Measurements from ENCODE around the gene NUP93.

Gene NUP93

GRCh38 chr16:56729735-56730662, at the start of gene NUP93:
TSS of gene NUP93 (plus strand) at chr16:56730129. CDS start at chr16:56748248, 18,119 bp downstream.
- TF ChIP-seq, protein P1, sequence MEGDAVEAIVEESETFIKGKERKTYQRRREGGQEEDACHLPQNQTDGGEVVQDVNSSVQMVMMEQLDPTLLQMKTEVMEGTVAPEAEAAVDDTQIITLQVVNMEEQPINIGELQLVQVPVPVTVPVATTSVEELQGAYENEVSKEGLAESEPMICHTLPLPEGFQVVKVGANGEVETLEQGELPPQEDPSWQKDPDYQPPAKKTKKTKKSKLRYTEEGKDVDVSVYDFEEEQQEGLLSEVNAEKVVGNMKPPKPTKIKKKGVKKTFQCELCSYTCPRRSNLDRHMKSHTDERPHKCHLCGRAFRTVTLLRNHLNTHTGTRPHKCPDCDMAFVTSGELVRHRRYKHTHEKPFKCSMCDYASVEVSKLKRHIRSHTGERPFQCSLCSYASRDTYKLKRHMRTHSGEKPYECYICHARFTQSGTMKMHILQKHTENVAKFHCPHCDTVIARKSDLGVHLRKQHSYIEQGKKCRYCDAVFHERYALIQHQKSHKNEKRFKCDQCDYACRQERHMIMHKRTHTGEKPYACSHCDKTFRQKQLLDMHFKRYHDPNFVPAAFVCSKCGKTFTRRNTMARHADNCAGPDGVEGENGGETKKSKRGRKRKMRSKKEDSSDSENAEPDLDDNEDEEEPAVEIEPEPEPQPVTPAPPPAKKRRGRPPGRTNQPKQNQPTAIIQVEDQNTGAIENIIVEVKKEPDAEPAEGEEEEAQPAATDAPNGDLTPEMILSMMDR (IDR thresholded peaks at IDR 0.05; ENCODE audit: poor library complexity, severe bottlenecking), result no peak
- Histone ChIP-seq H3K4me3 (ENCODE audit: severe bottlenecking) (peak within 1 kb of the TSS; percentile 56), H3K27ac (ENCODE audit: poor library complexity, severe bottlenecking) (peak within 1 kb of the TSS; percentile 34), H3K27me3 (ENCODE audit: insufficient read depth, poor library complexity, severe bottlenecking) (no peaks in the 10 kb centered on the region), H3K9me3 (ENCODE audit: severe bottlenecking) (no peaks in the 10 kb centered on the region), H3K4me1 (ENCODE audit: insufficient read depth, poor library complexity, severe bottlenecking) (peaks cover 3% of the 10 kb centered on the region), H3K36me3 (ENCODE audit: low read depth) (peaks cover 6% of the 10 kb centered on the region; the same call in 1 of the 2 replicates)
- peak; percentile 93 for DNase-seq (ENCODE audit: low spot score)
- peak; percentile 93 for ATAC-seq (ENCODE audit: low read depth)

- TF ChIP-seq, protein P1 (IDR thresholded peaks at IDR 0.05; ENCODE audit: poor library complexity, severe bottlenecking), result no peak
- Histone ChIP-seq H3K27ac (ENCODE audit: poor library complexity, severe bottlenecking) (peak within 1 kb of the TSS; percentile 75), H3K9me3 (ENCODE audit: severe bottlenecking) (no peaks in the 10 kb centered on the region), H3K4me1 (ENCODE audit: insufficient read depth, poor library complexity, severe bottlenecking) (peaks cover 12% of the 10 kb centered on the region), H3K36me3 (ENCODE audit: low read depth) (peaks cover 36% of the 10 kb centered on the region), H3K27me3 (ENCODE audit: insufficient read depth, poor library complexity, severe bottlenecking) (no peaks in the 10 kb centered on the region), H3K4me3 (ENCODE audit: severe bottlenecking) (peak within 1 kb of the TSS; percentile 45)
- ATAC-seq (ENCODE audit: low read depth) (peak; percentile 90), DNase-seq (ENCODE audit: low spot score) (peak; percentile 92)
These were observed 47.8 kb upstream of the NUP93 start, which contains the start of gene MT1X for GRCh38 chr16:56681939-56682702. TSS of gene MT1X (plus strand) at chr16:56682470. CDS start at chr16:56682541, 71 bp downstream.

- no peak for DNase-seq (ENCODE audit: low spot score)
- H3K4me3 ChIP-seq (ENCODE audit: severe bottlenecking), result peak overlapping the region; percentile 45
- H3K36me3 ChIP-seq (ENCODE audit: low read depth), result peaks cover 36% of the 10 kb centered on the region
- TF ChIP-seq, protein P1 (IDR thresholded peaks at IDR 0.05; ENCODE audit: poor library complexity, severe bottlenecking), result no peak
- no peaks in the 10 kb centered on the region for H3K27me3 ChIP-seq (ENCODE audit: insufficient read depth, poor library complexity, severe bottlenecking)
- H3K9me3 ChIP-seq (ENCODE audit: severe bottlenecking), result no peaks in the 10 kb centered on the region
- peaks cover 12% of the 10 kb centered on the region for H3K4me1 ChIP-seq (ENCODE audit: insufficient read depth, poor library complexity, severe bottlenecking)
- peak overlapping the region; percentile 75 for H3K27ac ChIP-seq (ENCODE audit: poor library complexity, severe bottlenecking)
- no peak for ATAC-seq (ENCODE audit: low read depth)
These were observed 47.1 kb upstream of the NUP93 start for GRCh38 chr16:56682703-56683397.

GRCh38 chr16:56683424-56684172, 46.3 kb upstream of the NUP93 start:
- peak overlapping the region; percentile 75 for H3K27ac ChIP-seq (ENCODE audit: poor library complexity, severe bottlenecking)
- no peaks in the 10 kb centered on the region for H3K27me3 ChIP-seq (ENCODE audit: insufficient read depth, poor library complexity, severe bottlenecking)
- TF ChIP-seq, protein P1 (IDR thresholded peaks at IDR 0.05; ENCODE audit: poor library complexity, severe bottlenecking), result no peak
- peaks cover 12% of the 10 kb centered on the region for H3K4me1 ChIP-seq (ENCODE audit: insufficient read depth, poor library complexity, severe bottlenecking)
- H3K36me3 ChIP-seq (ENCODE audit: low read depth), result peaks cover 36% of the 10 kb centered on the region
- DNase-seq (ENCODE audit: low spot score), result no peak
- peak overlapping the region; percentile 45 for H3K4me3 ChIP-seq (ENCODE audit: severe bottlenecking)
- H3K9me3 ChIP-seq (ENCODE audit: severe bottlenecking), result no peaks in the 10 kb centered on the region
- ATAC-seq (ENCODE audit: low read depth), result no peak

Data from RWPE2 (cell line).